HG02623 (cell line): ENCODE measurements around the gene DNAH2.

Source experiments
- ATAC-seq: cut with Tn5 transposase; IDR thresholded peaks from one replicate; pipeline ENCODE4 v1.9.1; 2021; ENCODE audit warnings: moderate library complexity; ENCODE audit not compliant: unreplicated experiment

DNAH2 gene

GRCh38 chr17:7721612-7722011 is 4.1 kb downstream of the DNAH2 start:
- no peak for ATAC-seq

- ATAC-seq: no peak
Observed at GRCh38 chr17:7727886-7728285, 10.3 kb downstream of the DNAH2 start.

- ATAC-seq: no peak
Observed at GRCh38 chr17:7729816-7730215, 12.3 kb downstream of the DNAH2 start.

GRCh38 chr17:7732981-7733539 is 15.5 kb downstream of the DNAH2 start:
- no peak for ATAC-seq

- no peak for ATAC-seq
Observed at GRCh38 chr17:7737601-7738000, 20.1 kb downstream of the DNAH2 start.

DNA sequence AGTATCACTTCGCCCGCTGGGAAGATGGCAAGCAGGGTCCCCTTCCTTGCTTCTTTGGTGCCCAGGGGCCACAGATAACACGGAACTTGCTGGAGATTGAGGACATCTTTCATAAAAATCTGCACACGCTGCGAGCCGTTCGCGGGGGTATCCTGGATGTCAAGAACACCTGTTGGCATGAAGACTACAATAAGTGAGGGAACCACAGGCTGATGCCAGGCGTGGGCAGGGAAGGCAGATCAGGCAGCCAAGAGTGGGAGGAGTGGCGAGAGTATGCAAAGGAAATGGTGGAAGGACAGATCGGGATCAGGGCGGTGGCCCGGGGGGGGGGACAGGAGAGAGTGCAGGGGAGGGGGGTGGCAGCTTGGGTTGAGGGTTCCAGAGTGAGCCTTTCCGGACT is 22.2 kb downstream of the DNAH2 start:
- ATAC-seq: no peak

GRCh38 chr17:7740481-7741001 is 23.0 kb downstream of the DNAH2 start:
- ATAC-seq: no peak

GRCh38 chr17:7742729-7743128 is 25.2 kb downstream of the DNAH2 start:
- no peak for ATAC-seq

DNA sequence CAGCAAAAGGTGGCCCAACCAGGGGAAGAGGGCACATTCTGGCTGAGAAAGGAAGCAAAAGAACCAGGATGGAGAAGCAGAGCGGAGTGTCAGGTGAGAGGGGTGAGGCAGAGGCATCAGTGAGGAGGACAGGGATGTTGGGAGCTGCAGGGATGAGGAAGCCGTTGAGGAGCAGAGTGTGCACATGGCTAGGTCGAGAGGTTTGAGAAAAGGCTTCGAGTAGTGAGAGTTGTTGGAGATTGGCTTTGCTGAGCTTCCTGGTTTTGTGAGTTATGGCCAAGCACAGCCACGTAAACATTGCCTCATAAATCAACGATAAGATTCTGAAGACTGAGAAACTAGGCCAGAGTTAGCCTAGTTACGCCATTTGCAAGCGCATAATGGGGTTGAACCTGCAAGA is 26.9 kb downstream of the DNAH2 start:
- ATAC-seq: no peak

GRCh38 chr17:7745748-7746470 is 28.4 kb downstream of the DNAH2 start:
- ATAC-seq: no peak

- ATAC-seq: no peak
Observed at GRCh38 chr17:7747635-7748071, 30.1 kb downstream of the DNAH2 start.

DNA sequence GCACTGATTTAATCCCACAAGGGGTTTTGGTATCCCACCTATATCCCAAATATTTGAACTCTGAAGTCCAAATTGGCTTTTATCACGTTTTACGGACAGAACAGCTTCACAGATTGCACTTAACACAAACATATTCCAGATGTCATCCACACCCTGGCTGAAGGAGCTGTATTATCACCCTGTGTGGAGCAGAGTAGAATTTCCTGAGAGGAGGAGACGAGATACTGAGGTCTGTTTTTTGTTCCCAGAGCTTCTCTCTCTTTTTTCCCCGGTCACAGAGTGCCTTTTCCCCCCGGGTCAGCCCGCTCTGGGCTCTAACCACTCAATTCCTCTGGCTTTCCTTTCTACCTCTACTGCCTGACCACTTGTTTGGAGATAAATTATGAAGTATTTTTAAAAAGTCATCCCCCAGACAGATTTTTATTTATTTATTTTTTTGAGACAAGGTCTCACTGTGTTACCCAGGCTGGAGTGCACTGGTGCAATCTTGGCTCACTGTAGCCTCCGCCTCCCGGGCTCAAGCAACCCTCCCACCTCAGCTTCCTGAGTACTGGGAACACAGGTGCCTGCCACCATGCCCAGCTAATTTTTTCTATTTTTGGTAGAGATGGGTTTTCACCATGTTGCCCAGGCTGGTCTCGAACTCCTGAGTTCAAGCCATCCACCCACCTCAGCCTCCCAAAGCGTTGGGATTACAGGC is 30.7 kb downstream of the DNAH2 start:
- no peak for ATAC-seq

DNA sequence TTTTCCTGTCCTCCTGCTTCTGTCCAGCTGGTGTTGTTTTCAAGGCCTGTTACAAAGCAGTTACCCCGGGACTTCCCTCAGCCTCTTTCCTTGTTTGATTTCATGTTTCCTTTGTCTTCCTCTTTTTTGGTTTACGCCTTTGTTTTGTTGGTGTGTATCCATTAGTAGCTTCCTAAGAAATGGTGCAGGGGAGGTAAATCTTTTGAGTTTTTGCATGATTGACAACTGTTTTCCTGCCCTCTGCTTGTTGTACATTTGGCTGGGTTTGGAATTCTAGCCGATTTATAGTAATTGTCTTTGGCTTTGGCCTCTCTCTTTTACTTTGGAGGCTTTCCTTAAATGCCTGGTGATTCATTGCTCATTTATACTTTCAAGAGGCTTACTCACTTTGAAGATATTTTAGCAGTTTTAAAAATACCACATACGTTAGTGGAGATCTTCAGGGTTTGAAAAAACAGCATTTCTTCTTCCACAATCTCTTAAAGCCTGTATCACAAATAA is 32.8 kb downstream of the DNAH2 start:
- no peak for ATAC-seq

DNA sequence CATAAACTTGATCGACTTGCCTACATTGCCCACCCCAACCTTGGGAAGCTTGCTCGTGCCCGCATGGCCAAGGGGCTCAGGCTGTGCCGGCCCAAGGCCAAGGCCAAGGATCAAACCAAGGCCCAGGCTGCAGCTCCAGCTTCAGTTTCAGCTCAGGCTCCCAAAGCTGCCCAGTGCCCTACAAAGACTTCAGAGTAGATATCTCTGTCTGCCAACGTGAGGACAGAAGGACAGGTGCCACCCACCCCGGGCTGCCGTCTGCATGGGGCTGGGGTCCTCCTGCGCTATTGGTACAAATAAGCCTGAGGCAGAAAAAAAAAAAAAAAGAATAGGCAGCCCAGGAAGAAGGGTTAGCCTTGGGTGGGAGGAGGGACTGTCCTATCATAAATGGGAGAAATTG is 37.1 kb downstream of the DNAH2 start:
- ATAC-seq: no peak

GRCh38 chr17:7755095-7755890 is 37.7 kb downstream of the DNAH2 start:
- no peak for ATAC-seq

DNA sequence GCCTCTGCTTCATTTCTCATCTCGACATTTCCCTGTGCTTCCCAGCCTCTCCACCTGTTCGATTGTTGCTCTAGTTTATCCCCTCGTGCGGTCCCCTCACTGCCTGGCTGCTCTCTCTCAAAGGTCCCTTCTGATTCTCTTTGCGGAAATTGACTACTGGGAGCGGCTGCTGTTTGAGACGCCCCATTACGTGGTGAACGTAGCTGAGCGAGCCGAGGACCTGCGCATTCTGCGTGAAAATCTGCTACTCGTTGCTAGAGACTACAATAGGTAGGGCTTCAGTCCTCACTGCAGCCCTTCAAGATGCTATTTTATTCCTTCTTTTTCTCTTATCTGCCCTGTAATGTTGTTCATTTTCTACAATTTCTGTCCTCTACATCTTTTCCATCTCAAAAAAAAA is 39.4 kb downstream of the DNAH2 start:
- no peak for ATAC-seq

GRCh38 chr17:7763919-7764318 is 46.4 kb downstream of the DNAH2 start:
- ATAC-seq: no peak

- ATAC-seq: no peak
Observed at GRCh38 chr17:7767004-7767403, 49.5 kb downstream of the DNAH2 start.

GRCh38 chr17:7767405-7768021 is 50.0 kb downstream of the DNAH2 start:
- ATAC-seq: no peak

DNA sequence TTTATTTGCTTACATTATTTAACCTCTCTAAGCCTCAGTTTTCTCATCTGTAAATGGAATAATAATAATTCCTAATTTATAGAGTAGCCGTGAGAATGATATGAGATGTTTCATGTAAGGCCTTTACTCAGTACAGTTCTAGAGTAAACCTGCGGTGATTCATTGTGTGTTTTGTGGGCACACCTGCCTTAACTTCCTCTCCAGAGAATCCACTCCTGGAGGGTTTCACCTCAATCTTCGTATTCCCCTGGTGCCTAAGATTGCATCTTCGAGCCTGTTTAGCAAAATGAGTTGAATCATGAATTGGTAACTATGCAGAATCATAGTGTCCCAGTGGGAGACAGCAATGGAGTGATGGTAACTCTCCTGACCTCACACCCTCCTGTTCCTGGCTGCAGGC is 52.3 kb downstream of the DNAH2 start:
- ATAC-seq: no peak
